ENCODE data around the gene HSBP1.

HSBP1 gene

GRCh38 chr16:83792391-83792790 lies 15.4 kb upstream of the HSBP1 start:
- TF ChIP-seq, protein P1, sequence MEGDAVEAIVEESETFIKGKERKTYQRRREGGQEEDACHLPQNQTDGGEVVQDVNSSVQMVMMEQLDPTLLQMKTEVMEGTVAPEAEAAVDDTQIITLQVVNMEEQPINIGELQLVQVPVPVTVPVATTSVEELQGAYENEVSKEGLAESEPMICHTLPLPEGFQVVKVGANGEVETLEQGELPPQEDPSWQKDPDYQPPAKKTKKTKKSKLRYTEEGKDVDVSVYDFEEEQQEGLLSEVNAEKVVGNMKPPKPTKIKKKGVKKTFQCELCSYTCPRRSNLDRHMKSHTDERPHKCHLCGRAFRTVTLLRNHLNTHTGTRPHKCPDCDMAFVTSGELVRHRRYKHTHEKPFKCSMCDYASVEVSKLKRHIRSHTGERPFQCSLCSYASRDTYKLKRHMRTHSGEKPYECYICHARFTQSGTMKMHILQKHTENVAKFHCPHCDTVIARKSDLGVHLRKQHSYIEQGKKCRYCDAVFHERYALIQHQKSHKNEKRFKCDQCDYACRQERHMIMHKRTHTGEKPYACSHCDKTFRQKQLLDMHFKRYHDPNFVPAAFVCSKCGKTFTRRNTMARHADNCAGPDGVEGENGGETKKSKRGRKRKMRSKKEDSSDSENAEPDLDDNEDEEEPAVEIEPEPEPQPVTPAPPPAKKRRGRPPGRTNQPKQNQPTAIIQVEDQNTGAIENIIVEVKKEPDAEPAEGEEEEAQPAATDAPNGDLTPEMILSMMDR (IDR thresholded peaks at IDR 0.05; ENCODE audit: low read depth, low read length): no peak
- DNase-seq (ENCODE audit: extremely low read depth, low read depth): no peak

DNA sequence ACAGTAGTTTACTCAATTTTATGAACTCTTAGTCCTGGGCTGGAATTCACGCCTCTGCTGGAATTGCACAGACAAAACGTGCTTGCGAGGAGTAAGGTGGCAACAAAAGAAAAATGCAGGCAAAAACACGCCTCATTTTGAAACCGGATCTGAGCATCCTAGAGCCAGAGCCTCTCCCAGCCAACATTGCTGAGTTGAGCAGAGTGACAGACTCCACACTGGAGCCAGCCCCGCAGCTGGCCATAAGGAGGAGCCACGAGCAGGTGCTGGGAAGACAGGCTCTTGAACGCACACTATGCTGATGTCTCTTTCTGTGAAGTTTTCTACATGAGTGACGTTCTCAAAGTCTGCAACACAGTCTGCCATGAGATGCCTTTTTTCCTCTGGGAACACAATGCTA lies 14.6 kb upstream of the HSBP1 start:
- TF ChIP-seq, protein P1 (IDR thresholded peaks at IDR 0.05; ENCODE audit: low read depth, low read length): no peak
- no peak for DNase-seq (ENCODE audit: extremely low read depth, low read depth)

- DNase-seq (ENCODE audit: extremely low read depth, low read depth): no peak
- TF ChIP-seq, protein P1 (IDR thresholded peaks at IDR 0.05; ENCODE audit: low read depth, low read length): no peak
Observed at GRCh38 chr16:83794860-83795554, 12.8 kb upstream of the HSBP1 start.

DNA sequence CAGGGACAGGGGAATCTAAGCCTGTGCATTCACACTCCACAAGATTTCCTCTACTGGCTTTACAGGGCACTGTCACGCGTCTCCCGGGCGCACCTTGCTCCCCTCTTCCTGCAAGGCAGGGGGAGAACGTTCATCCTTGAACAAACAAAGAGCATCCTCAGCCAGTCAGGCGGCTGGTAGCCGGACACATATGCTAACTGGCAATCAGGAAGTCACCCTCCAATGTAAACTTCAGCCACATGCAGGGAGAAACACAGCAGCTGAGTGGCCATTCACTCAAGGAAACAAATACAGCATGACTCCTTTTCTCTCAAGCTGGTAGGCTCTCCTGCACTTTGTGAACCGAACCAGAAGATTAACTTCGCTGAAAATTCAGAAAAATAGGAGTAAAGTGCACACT lies 10.8 kb upstream of the HSBP1 start:
- no peak for DNase-seq (ENCODE audit: extremely low read depth, low read depth)
- TF ChIP-seq, protein P1 (IDR thresholded peaks at IDR 0.05; ENCODE audit: low read depth, low read length): no peak

- TF ChIP-seq, protein P1 (IDR thresholded peaks at IDR 0.05; ENCODE audit: low read depth, low read length): no peak
- no peak for DNase-seq (ENCODE audit: extremely low read depth, low read depth)
Observed at GRCh38 chr16:83799336-83799735, 8.4 kb upstream of the HSBP1 start.

DNA sequence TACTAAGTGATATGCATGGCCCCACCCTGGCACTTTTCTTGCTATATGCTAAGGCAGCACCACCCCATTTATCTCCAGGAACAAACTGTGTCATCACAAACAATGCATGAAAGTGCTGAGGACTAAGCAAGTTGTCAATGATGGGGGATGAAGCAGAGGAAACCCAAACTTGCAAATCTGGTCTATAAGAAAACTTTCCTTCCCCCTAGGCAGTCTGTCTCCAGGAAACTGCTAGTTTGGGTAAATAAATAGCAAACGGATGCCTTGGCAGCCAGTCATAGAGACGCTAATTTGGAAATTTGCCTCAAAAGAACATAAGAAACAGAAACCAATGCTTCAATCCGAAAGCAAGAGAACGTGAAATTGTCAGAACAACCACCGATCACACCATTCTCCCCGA lies 5.6 kb upstream of the HSBP1 start:
- TF ChIP-seq, protein P1 (IDR thresholded peaks at IDR 0.05; ENCODE audit: low read depth, low read length): no peak
- DNase-seq (ENCODE audit: extremely low read depth, low read depth): peak; percentile 78

DNA sequence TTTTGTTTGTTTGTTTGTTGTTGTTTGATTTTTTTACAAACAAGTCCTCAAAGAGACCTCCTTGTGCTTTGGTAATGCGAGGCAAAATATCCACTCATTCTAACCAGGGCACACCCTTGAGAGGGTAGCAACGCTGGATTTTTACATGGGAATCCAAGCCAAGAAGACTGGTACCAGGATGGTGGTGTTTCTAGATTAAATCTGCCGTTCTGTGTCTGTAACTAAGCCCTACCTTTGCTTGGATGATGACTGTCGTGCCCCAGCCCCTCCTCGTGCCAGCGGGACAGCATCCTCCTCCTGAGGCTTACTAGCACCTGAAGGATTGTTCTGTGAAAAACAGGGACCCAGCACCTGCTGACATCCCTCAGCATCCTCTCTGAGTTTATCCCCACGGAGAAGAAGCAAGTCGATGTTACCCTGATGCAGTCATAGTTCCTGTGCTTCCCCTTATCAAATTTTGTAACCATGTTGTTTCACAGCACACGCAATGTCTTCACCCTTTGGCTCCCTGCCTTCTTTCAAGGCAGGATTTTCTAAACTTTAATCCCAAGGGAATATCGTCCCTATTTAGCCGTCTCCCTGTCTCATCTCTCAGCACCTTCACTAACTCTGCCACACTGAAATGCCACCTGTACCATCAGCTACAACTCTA lies 5.1 kb upstream of the HSBP1 start:
- TF ChIP-seq, protein P1 (IDR thresholded peaks at IDR 0.05; ENCODE audit: low read depth, low read length): no peak
- no peak for DNase-seq (ENCODE audit: extremely low read depth, low read depth)
